ENCODE data around the gene DMP1. TPM values are rescaled to one million over a fixed set of nuclear protein-coding genes. Genes with fewer than 3 reads are reported as not detected.

The DMP1 gene
- total RNA-seq, 1 experiment from 2014 or later: not detected

DNA sequence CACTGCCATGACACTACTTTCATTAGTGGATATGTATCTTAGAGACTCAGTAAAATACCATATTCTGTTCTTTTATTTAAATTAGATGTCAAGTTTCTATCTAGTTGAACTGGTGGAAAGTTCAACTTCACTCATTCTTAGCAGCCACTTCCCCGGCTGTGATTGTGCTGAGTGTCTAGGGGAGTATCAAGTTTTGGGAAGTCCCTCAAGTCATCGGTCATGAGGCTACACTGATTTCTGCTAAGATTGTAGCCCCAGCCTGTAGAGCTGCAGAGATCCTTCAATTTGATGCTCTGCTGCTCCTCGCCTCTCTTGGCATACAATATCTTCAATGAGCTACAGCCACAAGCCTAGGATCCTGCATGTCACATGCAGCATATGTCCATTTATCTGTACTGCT is 53.9 kb downstream of the DMP1 start:
- Histone ChIP-seq H3K79me2 (ENCODE audit: low read length) (no peaks in the 10 kb centered on the region), H3K4me2 (ENCODE audit: low read length) (no peak overlapping the region), H3K9ac (ENCODE audit: low read length) (no peak overlapping the region), H3K27me3 (ENCODE audit: low read length) (no peaks in the 10 kb centered on the region), H3K4me3 (ENCODE audit: low read length) (no peak overlapping the region), H3K9me2 (replicated peaks; ENCODE audit: low read length) (no peaks in the 10 kb centered on the region), H3K36me3 (ENCODE audit: low read depth, low read length) (no peaks in the 10 kb centered on the region), H3F3A (ENCODE audit: low read length, unreplicated experiment) (no peaks in the 10 kb centered on the region), H3K9me3 (ENCODE audit: low read length) (no peaks in the 10 kb centered on the region), H2AFZ (ENCODE audit: low read length) (no peak overlapping the region), H3K4me1 (ENCODE audit: insufficient read depth, low read length) (no peaks in the 10 kb centered on the region), H4K20me1 (ENCODE audit: low read length) (no peaks in the 10 kb centered on the region), H3K27ac (ENCODE audit: low read length) (no peak overlapping the region)
- ATAC-seq: no peak
- no TSS peak for BruUV-seq (replicated peaks)
- TF ChIP-seq, protein P1, sequence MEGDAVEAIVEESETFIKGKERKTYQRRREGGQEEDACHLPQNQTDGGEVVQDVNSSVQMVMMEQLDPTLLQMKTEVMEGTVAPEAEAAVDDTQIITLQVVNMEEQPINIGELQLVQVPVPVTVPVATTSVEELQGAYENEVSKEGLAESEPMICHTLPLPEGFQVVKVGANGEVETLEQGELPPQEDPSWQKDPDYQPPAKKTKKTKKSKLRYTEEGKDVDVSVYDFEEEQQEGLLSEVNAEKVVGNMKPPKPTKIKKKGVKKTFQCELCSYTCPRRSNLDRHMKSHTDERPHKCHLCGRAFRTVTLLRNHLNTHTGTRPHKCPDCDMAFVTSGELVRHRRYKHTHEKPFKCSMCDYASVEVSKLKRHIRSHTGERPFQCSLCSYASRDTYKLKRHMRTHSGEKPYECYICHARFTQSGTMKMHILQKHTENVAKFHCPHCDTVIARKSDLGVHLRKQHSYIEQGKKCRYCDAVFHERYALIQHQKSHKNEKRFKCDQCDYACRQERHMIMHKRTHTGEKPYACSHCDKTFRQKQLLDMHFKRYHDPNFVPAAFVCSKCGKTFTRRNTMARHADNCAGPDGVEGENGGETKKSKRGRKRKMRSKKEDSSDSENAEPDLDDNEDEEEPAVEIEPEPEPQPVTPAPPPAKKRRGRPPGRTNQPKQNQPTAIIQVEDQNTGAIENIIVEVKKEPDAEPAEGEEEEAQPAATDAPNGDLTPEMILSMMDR (conservative IDR thresholded peaks at IDR 0.05; ENCODE audit: low read depth, low read length): no peak
- TF ChIP-seq EZH2phosphoT487 (IDR thresholded peaks at IDR 0.05; ENCODE audit: borderline replicate concordance, low read length): no peak
- no peak for TF ChIP-seq EZH2 (IDR thresholded peaks at IDR 0.05; ENCODE audit: low read length, unreplicated experiment)
- POLR2A ChIA-PET (ENCODE audit: unreplicated experiment): no interaction called here
- DNase-seq: no peak
- CTCF ChIA-PET: no interaction called here
- intact Hi-C loops (cut with micrococcal nuclease): no loop called here

DNA sequence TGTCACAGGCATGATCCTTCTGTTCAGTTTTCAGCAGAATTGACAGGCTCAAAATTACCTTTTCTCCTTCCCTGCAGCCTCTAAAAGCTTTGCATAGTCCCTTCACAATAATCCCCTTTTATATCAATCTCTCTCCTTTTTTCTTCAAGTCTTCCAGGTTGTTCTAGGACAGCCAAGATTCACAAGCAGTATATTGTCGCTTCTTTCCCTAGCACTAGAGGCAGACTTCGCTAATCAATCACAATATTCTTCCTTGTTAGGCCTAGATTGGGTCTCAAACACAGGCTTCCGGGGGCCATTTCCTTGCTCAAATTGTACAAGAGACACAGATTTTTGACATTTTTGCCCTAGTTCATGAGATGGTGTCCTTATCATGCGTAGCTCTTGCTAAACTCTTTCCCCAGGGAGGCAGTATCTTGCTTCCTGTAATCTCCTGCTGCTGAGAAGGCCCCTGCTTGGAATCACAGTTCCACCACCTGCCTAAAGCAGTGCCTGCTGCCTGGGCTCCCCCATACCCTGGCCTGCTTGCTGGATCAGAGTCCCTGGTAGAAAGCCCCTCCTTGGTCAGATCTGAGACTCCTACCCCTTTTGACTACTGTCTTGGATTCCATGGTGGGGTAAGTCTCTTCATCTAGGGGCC is 57.3 kb downstream of the DMP1 start:
- H3K4me3 ChIP-seq (ENCODE audit: low read length): no peak overlapping the region
- no peaks in the 10 kb centered on the region for H3F3A ChIP-seq (ENCODE audit: low read length, unreplicated experiment)
- intact Hi-C loops (cut with micrococcal nuclease): no loop called here
- no peaks in the 10 kb centered on the region for H3K79me2 ChIP-seq (ENCODE audit: low read length)
- ChIA-PET POLR2A (ENCODE audit: unreplicated experiment) (no interaction called here), CTCF (no interaction called here)
- H3K4me2 ChIP-seq (ENCODE audit: low read length): no peak overlapping the region
- no peaks in the 10 kb centered on the region for H3K9me3 ChIP-seq (ENCODE audit: low read length)
- H4K20me1 ChIP-seq (ENCODE audit: low read length): no peaks in the 10 kb centered on the region
- H3K9ac ChIP-seq (ENCODE audit: low read length): no peak overlapping the region
- H3K36me3 ChIP-seq (ENCODE audit: low read depth, low read length): no peaks in the 10 kb centered on the region
- H3K27ac ChIP-seq (ENCODE audit: low read length): no peak overlapping the region
- no peak overlapping the region for H2AFZ ChIP-seq (ENCODE audit: low read length)
- no peaks in the 10 kb centered on the region for H3K27me3 ChIP-seq (ENCODE audit: low read length)
- DNase-seq (no peak), ATAC-seq (no peak)
- H3K4me1 ChIP-seq (ENCODE audit: insufficient read depth, low read length): no peaks in the 10 kb centered on the region
- no TSS peak for BruUV-seq (replicated peaks)
- no peaks in the 10 kb centered on the region for H3K9me2 ChIP-seq (replicated peaks; ENCODE audit: low read length)
- TF ChIP-seq EZH2phosphoT487 (IDR thresholded peaks at IDR 0.05; ENCODE audit: borderline replicate concordance, low read length): no peak
- TF ChIP-seq, protein P1 (conservative IDR thresholded peaks at IDR 0.05; ENCODE audit: low read depth, low read length): no peak
- TF ChIP-seq EZH2 (IDR thresholded peaks at IDR 0.05; ENCODE audit: low read length, unreplicated experiment): no peak

Other genes with a start within 250 kb of the DMP1 start
- 7.5 and 14.7 TPM in 2 replicates for gene NUDT9, start 227.7 kb upstream of the DMP1 start, total RNA-seq (2014; rRNA removed)
- gene SPARCL1, start 120.9 kb upstream of the DMP1 start, total RNA-seq (2014; rRNA removed): not detected in 2 replicates
- 0.04 TPM in 1 of 2 replicates, not detected in the other for gene DSPP, start 41.8 kb upstream of the DMP1 start, total RNA-seq (2014; rRNA removed)
- gene IBSP, start 149.3 kb downstream of the DMP1 start, total RNA-seq (2014; rRNA removed): not detected in 2 replicates
- not detected in 2 replicates for gene MEPE, start 182.7 kb downstream of the DMP1 start, total RNA-seq (2014; rRNA removed)